ENCODE results near the gene MAP3K21. TPM values are rescaled to one million over a fixed set of nuclear protein-coding genes. Genes with fewer than 3 reads are reported as not detected.

MAP3K21 gene
- polyA plus RNA-seq (ENCODE audit: insufficient read depth in 1 of 5, insufficient read length in 5 of 5, low replicate concordance in 1 of 5): 10 to 100 TPM; 17.0 to 29.9 (median 24.8) TPM
- long read RNA-seq, donor 1, full-length matches to known transcripts: 4 of 4 reads
- long read RNA-seq, donor 1, partial matches to known transcripts: 0 of 4 reads
- long read RNA-seq, donor 1, other reads (novel, unspliced or antisense): 0 of 4 reads
- long read RNA-seq, donor 2, full-length matches to known transcripts: 1 of 1 reads
- long read RNA-seq, donor 2, partial matches to known transcripts: 0 of 1 reads
- long read RNA-seq, donor 2, other reads (novel, unspliced or antisense): 0 of 1 reads
- long read RNA-seq, donor 3, full-length matches to known transcripts: 2 of 2 reads
- long read RNA-seq, donor 3, partial matches to known transcripts: 0 of 2 reads
- long read RNA-seq, donor 3, other reads (novel, unspliced or antisense): 0 of 2 reads
- long read RNA-seq, donor 4, full-length matches to known transcripts: 1 of 7 reads
- long read RNA-seq, donor 4, partial matches to known transcripts: 6 of 7 reads
- long read RNA-seq, donor 4, other reads (novel, unspliced or antisense): 0 of 7 reads
- long read RNA-seq, donor 5, partial matches to known transcripts: 6 of 6 reads
- long read RNA-seq, donor 5, other reads (novel, unspliced or antisense): 0 of 6 reads
- long read RNA-seq, donor 6, full-length matches to known transcripts: 1 of 6 reads
- long read RNA-seq, donor 6, partial matches to known transcripts: 5 of 6 reads
- long read RNA-seq, donor 6, other reads (novel, unspliced or antisense): 0 of 6 reads
- long read RNA-seq, donor 7, full-length matches to known transcripts: 2 of 7 reads
- long read RNA-seq, donor 7, partial matches to known transcripts: 5 of 7 reads
- long read RNA-seq, donor 7, other reads (novel, unspliced or antisense): 0 of 7 reads
- long read RNA-seq, donor 8: 0 reads

GRCh38 chr1:233327651-233328141 lies at the start of gene MAP3K21:
MAP3K21 (plus strand) TSS chr1:233327724; CDS start chr1:233328029, 305 bp downstream.
- no peak for DNase-seq

- no peak for DNase-seq
These were observed 48.9 kb upstream of the MAP3K21 start for GRCh38 chr1:233278631-233279030.

- DNase-seq: no peak
These were observed 47.6 kb upstream of the MAP3K21 start for GRCh38 chr1:233279971-233280370.

DNA sequence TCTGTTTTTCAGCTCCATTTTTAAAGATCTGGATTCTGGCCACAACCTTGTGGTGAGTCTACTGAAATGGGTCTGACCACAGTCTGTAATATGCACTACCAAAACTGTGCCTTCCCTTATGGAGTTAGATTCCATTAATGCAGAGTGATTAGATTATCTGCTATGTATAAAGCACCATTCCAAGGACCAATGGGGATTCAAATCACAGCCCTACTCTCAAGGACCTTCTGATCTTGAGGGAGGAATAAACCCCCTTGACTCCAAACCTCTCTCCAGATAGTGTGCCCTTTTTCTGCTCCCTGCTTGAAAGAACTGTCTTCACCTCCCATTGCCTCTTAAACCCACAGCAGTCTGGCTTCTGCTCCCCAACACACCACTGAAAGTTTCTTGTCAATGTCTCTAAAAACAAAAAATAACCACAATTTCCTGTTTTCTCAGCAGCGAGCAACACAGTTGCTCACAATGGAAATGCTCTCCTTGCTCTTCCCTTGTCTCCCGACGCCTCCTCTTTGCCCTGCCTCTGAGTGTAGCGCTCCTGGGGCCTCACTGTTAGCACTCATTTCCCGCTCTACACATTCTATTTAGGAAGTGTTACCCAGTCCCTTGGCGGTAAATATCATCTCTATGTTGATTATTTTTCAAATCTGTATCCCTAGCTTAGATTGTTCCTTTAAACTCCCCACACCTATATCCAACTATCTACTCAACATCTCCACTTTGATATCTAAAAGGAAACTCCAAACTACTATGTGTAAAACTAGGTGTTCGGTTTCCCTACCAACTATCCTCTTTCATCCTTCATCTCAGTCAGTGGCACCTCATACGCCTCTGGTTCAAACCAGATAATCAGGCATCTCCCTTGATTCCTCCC lies 45.6 kb upstream of the MAP3K21 start:
- DNase-seq: no peak

DNA sequence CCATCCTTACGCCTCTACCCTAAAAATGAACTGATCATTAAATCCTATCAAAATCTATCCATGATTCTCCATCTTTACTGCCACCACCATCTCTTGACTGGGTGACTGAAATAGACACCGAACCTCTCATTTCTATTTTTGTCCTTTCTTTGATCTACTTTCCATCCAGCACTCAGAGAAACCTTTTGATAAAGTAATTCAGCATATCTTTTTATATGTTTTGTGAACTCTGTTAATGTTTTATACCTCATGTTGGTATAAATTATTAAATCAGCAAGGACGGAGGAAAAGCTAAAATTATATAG lies 45.0 kb upstream of the MAP3K21 start:
- DNase-seq: no peak

- no peak for DNase-seq
These were observed 37.8 kb upstream of the MAP3K21 start for GRCh38 chr1:233289676-233290075.

DNA sequence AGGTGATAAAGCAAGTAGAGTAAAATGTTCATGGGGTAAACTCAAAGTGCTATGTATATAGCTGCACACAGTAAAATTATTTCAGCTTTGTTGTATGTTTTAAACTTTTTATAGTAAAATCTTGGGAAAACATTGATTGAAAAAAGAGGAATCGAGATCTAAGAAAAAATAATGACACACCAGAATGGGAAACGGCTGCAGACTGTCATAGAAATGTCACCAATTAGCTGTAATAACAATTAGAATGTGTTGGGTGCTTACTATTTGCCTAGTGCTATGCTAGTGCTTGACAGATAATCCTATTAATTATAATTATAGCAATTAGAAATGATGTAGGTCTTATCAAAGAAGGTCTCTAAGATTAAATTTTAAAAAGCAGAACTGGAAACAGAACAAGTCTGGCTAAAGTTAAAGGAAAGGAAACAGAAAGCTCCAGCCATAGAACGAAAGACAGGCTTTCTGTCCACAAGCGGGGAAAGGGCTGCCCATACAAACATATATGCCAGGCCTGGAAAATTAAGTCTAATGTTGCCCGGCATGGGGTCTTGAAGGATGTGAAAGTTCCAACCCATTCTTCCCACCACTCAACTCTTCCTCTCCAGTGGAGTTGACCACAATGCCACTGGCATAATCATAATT lies 37.0 kb upstream of the MAP3K21 start:
- no peak for DNase-seq

DNA sequence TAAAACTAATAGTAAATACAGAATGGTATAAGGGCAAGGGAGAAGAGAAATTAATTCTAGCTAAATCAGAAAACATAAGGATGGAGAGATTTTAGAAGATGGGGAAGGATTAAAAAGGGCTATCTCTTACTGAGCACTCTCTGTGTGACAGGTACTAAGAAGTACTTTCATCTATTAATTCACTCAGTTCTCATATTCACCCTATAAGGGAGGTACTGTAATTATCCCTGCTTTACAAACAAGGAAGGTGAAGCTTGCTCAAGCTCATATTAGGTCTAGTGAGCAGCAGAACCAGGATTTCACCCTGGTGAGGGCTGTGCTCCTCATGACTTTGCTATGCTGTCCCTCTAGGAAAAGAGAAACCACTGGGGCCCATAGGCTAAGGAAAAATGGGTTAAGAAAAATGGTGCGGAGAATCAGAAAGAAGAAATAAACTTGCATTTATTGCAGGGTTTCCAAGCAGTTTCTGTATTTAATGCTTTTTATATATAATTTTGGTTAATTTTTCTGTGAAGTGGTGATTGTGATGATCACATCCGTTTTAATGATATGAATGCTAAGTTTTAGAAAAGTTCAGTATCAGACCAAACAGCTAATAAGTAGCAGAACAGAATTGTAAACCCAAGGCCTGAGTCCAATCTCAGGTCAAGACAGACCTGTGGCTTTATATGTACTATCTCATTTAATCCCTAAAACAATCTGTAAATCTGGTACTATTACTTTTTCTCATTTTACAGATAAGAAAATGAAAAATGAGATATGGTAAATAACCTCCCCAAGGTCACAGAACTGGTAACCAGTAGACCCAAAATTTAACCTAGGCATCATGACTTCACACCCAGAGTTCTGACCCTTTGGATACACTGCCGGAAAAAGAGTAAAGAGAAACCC lies 33.7 kb upstream of the MAP3K21 start:
- DNase-seq: no peak

- no peak for DNase-seq
These were observed 32.6 kb upstream of the MAP3K21 start for GRCh38 chr1:233294913-233295236.

- peak in 1 of 2 donors; percentile 23 for DNase-seq
These were observed 32.1 kb upstream of the MAP3K21 start, which contains the start of gene PCNX2 for GRCh38 chr1:233295237-233295974. PCNX2 (minus strand) TSS chr1:233295725; CDS start chr1:233295478, 247 bp downstream.

DNA sequence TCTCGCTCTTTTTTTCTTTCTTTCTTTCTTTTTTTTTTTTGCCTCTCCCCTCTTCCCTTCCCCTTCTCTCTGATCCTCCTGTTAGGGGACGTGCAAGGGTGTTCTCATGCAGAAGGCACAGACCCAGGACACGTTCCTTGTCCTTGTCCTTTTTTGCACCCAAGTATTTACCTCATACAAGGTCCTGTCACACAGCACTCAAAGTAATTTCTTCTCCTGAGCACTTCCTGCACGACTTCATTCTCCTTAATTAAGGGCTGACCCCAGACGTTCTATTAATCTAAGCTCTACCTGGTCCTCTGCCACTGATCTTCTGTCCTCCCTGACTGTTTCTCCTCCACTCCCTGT lies 31.6 kb upstream of the MAP3K21 start:
- no peak for DNase-seq

- DNase-seq: no peak
These were observed 28.1 kb upstream of the MAP3K21 start for GRCh38 chr1:233299450-233299849.

GRCh38 chr1:233300326-233300725 lies 27.2 kb upstream of the MAP3K21 start:
- DNase-seq: no peak

DNA sequence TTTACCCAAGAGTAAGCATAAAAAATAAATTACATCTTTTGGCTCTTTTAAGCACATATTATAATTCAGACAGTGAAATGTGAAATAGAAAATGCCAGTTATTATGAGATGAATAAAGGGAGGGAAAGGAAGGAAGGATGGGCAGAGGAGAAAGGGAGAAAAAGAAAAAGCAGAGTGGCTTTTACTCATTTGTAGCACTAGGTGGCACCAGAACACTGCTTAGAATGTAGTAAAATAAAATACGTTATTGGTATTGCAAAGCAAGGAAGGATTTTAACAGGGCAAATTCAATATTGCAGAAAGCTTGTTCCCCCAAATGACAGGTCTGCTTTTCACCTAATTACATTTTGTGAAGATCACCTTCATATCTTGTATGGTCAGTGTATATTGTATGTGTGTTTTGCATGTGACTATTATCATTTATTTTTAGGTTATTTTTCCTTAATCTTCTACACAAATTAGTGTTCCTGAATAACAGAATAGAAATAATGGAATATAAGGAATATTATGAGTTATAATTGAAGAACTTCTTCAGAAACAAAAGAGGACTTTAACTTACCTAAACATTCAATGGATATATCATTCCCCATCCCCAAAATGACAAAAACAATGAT lies 22.9 kb upstream of the MAP3K21 start:
- DNase-seq: no peak

- DNase-seq: no peak
These were observed 13.9 kb upstream of the MAP3K21 start for GRCh38 chr1:233313434-233314155.

GRCh38 chr1:233315718-233316301 lies 11.7 kb upstream of the MAP3K21 start:
- no peak for DNase-seq

- no peak for DNase-seq
These were observed 11.1 kb upstream of the MAP3K21 start for GRCh38 chr1:233316473-233316872.

DNA sequence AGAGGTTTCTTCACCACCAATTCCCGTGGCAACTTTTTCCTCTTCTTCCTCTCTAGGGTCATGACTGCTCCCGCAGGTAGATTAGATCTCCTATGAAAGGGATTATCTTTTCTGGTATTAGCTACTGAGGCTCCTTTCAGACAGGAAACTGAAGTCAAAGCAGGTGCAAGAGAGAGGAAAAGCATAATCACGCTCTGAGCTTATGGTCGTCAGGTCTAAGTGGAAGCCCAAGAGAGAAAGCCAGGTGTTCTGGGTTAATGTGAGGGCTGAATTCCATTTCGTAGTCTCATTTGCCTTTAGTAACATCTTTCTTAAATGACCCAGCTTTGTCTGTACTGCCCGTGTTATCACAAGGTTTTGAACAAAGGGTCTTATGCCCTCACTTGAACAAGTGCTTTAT lies 8.3 kb upstream of the MAP3K21 start:
- no peak for DNase-seq

Data from right lung (tissue), 10 donors.